ENCODE measurements around the gene PHPT1.

Gene PHPT1

DNA sequence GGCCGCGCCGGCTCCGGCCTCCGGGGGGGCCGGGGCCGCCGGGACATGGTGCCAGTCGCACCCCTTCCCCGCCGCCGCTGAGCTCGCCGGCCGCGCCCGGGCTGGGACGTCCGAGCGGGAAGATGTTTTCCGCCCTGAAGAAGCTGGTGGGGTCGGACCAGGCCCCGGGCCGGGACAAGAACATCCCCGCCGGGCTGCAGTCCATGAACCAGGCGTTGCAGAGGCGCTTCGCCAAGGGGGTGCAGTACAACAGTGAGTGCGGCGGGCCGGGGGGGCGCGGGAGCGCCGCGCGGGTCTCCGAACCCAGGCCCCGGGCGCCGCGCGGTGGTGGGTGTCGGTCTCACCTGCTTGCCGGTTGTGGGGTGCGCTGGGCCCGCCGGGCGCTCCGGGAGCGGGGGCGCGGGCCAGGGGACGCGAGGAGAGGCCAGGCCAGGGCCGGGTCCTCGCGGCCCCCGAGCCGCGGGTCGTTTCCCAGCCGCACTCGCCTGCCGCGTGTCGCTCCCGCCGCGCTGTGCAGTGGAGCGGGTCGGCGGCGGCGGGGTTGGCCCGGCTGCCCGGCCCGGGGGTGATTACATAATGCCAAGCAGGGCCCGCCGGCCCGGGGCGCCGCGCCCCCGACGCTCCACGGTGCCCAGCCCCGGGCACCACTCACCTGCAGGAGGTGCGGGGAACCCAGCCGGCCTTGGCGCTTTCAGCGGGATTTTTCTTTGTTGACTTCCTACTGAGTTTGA lies 41.0 kb upstream of the PHPT1 start:
- peak overlapping the region; percentile 67 for H3K4me3 ChIP-seq (ENCODE audit: low read depth, low read length)
- DNase-seq, result peak; percentile 52
- no peaks in the 10 kb centered on the region; the same call in none of the 2 replicates for H3K4me1 ChIP-seq
- H3K9me3 ChIP-seq, result no peaks in the 10 kb centered on the region
- peaks cover 44% of the 10 kb centered on the region for H3K36me3 ChIP-seq
- no peak for TF ChIP-seq CTCF (IDR thresholded peaks at IDR 0.05; ENCODE audit: low read depth, low read length)
- no peaks in the 10 kb centered on the region for H3K27me3 ChIP-seq

- Histone ChIP-seq H3K36me3 (peaks cover 49% of the 10 kb centered on the region), H3K27me3 (no peaks in the 10 kb centered on the region), H3K9me3 (no peaks in the 10 kb centered on the region), H3K4me3 (ENCODE audit: low read depth, low read length) (peak overlapping the region; percentile 67), H3K4me1 (no peaks in the 10 kb centered on the region; the same call in none of the 2 replicates)
- no peak for DNase-seq
- TF ChIP-seq CTCF (IDR thresholded peaks at IDR 0.05; ENCODE audit: low read depth, low read length), result no peak
These were observed 40.4 kb upstream of the PHPT1 start for GRCh38 chr9:136808806-136809158.

GRCh38 chr9:136814725-136815421 lies 34.3 kb upstream of the PHPT1 start:
- TF ChIP-seq CTCF (IDR thresholded peaks at IDR 0.05; ENCODE audit: low read depth, low read length), result no peak
- Histone ChIP-seq H3K36me3 (peaks cover 86% of the 10 kb centered on the region), H3K9me3 (no peaks in the 10 kb centered on the region)

DNA sequence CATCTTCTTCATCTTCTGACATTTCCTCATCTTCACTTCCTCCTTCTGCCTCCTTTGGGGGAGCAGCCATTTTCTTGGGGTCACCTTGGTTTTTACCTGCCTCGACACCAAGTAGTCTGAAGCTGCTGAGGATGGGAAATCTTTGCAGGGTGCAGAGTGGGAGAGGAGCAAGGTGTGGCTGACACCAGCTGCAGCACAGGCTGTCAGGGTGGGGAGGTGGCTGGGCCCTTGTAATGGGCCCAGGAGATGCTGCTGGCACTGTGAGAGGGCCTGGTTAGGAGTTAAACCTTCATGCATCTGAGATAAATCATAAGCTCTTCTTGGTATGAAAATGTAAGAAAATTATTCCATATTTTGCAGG lies 33.8 kb upstream of the PHPT1 start:
- Histone ChIP-seq H3K36me3 (peaks cover 83% of the 10 kb centered on the region), H3K9me3 (no peaks in the 10 kb centered on the region), H3K4me3 (ENCODE audit: low read depth, low read length) (no peak overlapping the region), H3K27me3 (no peaks in the 10 kb centered on the region), H3K4me1 (no peaks in the 10 kb centered on the region; the same call in 1 of the 2 replicates)
- DNase-seq, result no peak
- no peak for TF ChIP-seq CTCF (IDR thresholded peaks at IDR 0.05; ENCODE audit: low read depth, low read length)

More at GRCh38 chr9:136814725-136815421, 34.3 kb upstream of the PHPT1 start:
- H3K4me3 ChIP-seq (ENCODE audit: low read depth, low read length), result no peak overlapping the region
- no peaks in the 10 kb centered on the region for H3K27me3 ChIP-seq
- DNase-seq, result no peak
- no peaks in the 10 kb centered on the region; the same call in 1 of the 2 replicates for H3K4me1 ChIP-seq

GRCh38 chr9:136820971-136821825 lies 28.0 kb upstream of the PHPT1 start:
- no peaks in the 10 kb centered on the region for H3K9me3 ChIP-seq
- H3K4me1 ChIP-seq, result no peaks in the 10 kb centered on the region
- no peak for DNase-seq
- H3K36me3 ChIP-seq, result peaks cover 62% of the 10 kb centered on the region
- H3K27me3 ChIP-seq, result no peaks in the 10 kb centered on the region
- no peak for TF ChIP-seq CTCF (IDR thresholded peaks at IDR 0.05; ENCODE audit: low read depth, low read length)
- no peak overlapping the region for H3K4me3 ChIP-seq (ENCODE audit: low read depth, low read length)
